ENCODE measurements around the gene PKIB.

- no peak for TF ChIP-seq POLR2A (IDR thresholded peaks at IDR 0.05)
- TF ChIP-seq, protein P1, sequence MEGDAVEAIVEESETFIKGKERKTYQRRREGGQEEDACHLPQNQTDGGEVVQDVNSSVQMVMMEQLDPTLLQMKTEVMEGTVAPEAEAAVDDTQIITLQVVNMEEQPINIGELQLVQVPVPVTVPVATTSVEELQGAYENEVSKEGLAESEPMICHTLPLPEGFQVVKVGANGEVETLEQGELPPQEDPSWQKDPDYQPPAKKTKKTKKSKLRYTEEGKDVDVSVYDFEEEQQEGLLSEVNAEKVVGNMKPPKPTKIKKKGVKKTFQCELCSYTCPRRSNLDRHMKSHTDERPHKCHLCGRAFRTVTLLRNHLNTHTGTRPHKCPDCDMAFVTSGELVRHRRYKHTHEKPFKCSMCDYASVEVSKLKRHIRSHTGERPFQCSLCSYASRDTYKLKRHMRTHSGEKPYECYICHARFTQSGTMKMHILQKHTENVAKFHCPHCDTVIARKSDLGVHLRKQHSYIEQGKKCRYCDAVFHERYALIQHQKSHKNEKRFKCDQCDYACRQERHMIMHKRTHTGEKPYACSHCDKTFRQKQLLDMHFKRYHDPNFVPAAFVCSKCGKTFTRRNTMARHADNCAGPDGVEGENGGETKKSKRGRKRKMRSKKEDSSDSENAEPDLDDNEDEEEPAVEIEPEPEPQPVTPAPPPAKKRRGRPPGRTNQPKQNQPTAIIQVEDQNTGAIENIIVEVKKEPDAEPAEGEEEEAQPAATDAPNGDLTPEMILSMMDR (IDR thresholded peaks at IDR 0.05): no peak
Measured at GRCh38 chr6:122694602-122695001, 84.4 kb downstream of the PKIB start.

Data from ovary (tissue), 3 donors.